Parathyroid adenoma (tissue), 2 donors: ENCODE results near the gene TK1.

Experiments
- H2AFZ ChIP-seq: fragments of 300-600 bp; sonication (generic); one replicate; pipeline ENCODE4 v1.7.0; 2017; ENCODE audit warnings: antibody characterized with exemption, mild to moderate bottlenecking
- H3K27ac ChIP-seq: fragments of 300-600 bp; sonication (generic); one replicate; pipeline ENCODE4 v1.7.0; 2017
- H3K27me3 ChIP-seq: fragments of 300-600 bp; sonication (generic); one replicate; pipeline ENCODE4 v1.7.0; 2017; ENCODE audit warnings: low read length; ENCODE audit not compliant: control insufficient read depth, insufficient read depth
- H3K36me3 ChIP-seq: fragments of 300-600 bp; sonication (generic); one replicate; pipeline ENCODE4 v1.7.0; 2017; ENCODE audit warnings: low read length; ENCODE audit not compliant: control insufficient read depth, insufficient read depth
- H3K4me1 ChIP-seq: fragments of 300-600 bp; sonication (generic); one replicate; pipeline ENCODE4 v1.7.0; 2017; ENCODE audit warnings: control low read depth
- H3K4me2 ChIP-seq: fragments of 300-600 bp; sonication (generic); one replicate; pipeline ENCODE4 v1.7.0; 2017; ENCODE audit warnings: low read length
- H3K4me3 ChIP-seq: fragments of 300-600 bp; sonication (generic); one replicate; pipeline ENCODE4 v1.7.0; 2017; ENCODE audit warnings: low read depth, low read length
- H3K79me2 ChIP-seq: fragments of 300-600 bp; sonication (generic); one replicate; pipeline ENCODE4 v1.7.0; 2017; ENCODE audit warnings: control low read depth
- H3K9ac ChIP-seq: fragments of 300-600 bp; sonication (generic); one replicate; pipeline ENCODE4 v1.7.0; 2017; ENCODE audit warnings: mild to moderate bottlenecking
- H3K9me3 ChIP-seq: fragments of 300-600 bp; sonication (generic); one replicate; pipeline ENCODE4 v1.7.0; 2017; ENCODE audit warnings: low read length; ENCODE audit not compliant: control insufficient read depth
- CTCF ChIP-seq: fragments of 300-600 bp; sonication (generic); IDR thresholded peaks from one replicate; pipeline ENCODE4 v1.7.0; 2017; ENCODE audit warnings: antibody characterized with exemption, mild to moderate bottlenecking
- donor health status: primary hyperparathyroidism.

TK1 gene

GRCh38 chr17:78147315-78147998 is 39.4 kb downstream of the TK1 start:
- Histone ChIP-seq H3K4me3 (no peak overlapping the region), H3K36me3 (no peaks in the 10 kb centered on the region), H3K9me3 (no peaks in the 10 kb centered on the region), H3K4me2 (no peak overlapping the region), H3K27me3 (no peaks in the 10 kb centered on the region), H3K79me2 (no peaks in the 10 kb centered on the region), H2AFZ (no peak overlapping the region), H3K9ac (no peak overlapping the region), H3K27ac (no peak overlapping the region), H3K4me1 (no peaks in the 10 kb centered on the region)
- TF ChIP-seq CTCF = no peak

- no peaks in the 10 kb centered on the region for H3K4me1 ChIP-seq
- TF ChIP-seq CTCF = no peak
- H3K36me3 ChIP-seq = no peaks in the 10 kb centered on the region
- no peak overlapping the region for H3K27ac ChIP-seq
- H3K27me3 ChIP-seq = no peaks in the 10 kb centered on the region
- H3K9ac ChIP-seq = no peak overlapping the region
- H3K79me2 ChIP-seq = no peaks in the 10 kb centered on the region
- no peaks in the 10 kb centered on the region for H3K9me3 ChIP-seq
- no peak overlapping the region for H3K4me2 ChIP-seq
- H2AFZ ChIP-seq = no peak overlapping the region
- H3K4me3 ChIP-seq = no peak overlapping the region
Observed at GRCh38 chr17:78146881-78147280, 40.0 kb downstream of the TK1 start.

- H2AFZ ChIP-seq = no peak overlapping the region
- H3K27ac ChIP-seq = no peak overlapping the region
- H3K36me3 ChIP-seq = no peaks in the 10 kb centered on the region
- no peak overlapping the region for H3K9ac ChIP-seq
- no peak overlapping the region for H3K4me3 ChIP-seq
- H3K4me1 ChIP-seq = no peaks in the 10 kb centered on the region
- no peaks in the 10 kb centered on the region for H3K27me3 ChIP-seq
- TF ChIP-seq CTCF = no peak
- no peak overlapping the region for H3K4me2 ChIP-seq
- no peaks in the 10 kb centered on the region for H3K79me2 ChIP-seq
- no peaks in the 10 kb centered on the region for H3K9me3 ChIP-seq
Observed at GRCh38 chr17:78146471-78146869, 40.4 kb downstream of the TK1 start.

- Histone ChIP-seq H3K36me3 (no peaks in the 10 kb centered on the region), H3K79me2 (no peaks in the 10 kb centered on the region), H3K9me3 (no peaks in the 10 kb centered on the region), H3K27me3 (no peaks in the 10 kb centered on the region), H2AFZ (no peak overlapping the region), H3K27ac (no peak overlapping the region), H3K4me3 (no peak overlapping the region), H3K9ac (no peak overlapping the region), H3K4me2 (peak overlapping the region; percentile 9), H3K4me1 (no peaks in the 10 kb centered on the region)
- no peak for TF ChIP-seq CTCF
Observed at GRCh38 chr17:78144736-78145641, 41.9 kb downstream of the TK1 start.
